GM21786 (cell line): ENCODE data around the gene ITGAV.

ENCODE experiments used
- ATAC-seq: cut with Tn5 transposase; IDR thresholded peaks from one replicate; pipeline ENCODE4 v1.9.1; 2021; ENCODE audit not compliant: unreplicated experiment

Gene ITGAV

DNA sequence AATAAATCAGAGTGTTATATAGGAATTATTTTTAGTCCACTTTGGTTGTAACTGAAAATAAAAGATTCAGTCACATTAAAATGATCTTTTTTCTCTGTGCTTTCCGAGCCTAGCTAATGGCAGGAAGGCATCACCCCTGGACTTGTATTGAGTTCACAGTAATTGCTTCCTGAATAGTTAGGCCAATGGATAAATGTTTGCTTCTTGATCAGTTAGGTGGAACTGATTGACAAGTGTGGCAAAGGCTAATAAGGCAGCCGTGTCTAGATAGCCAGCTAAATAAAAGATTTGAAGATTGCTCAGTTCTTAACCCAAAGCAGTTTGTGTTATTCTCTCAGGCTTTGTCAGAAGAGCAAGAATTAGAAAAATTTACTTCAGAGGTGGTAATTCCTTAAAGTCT lies 124.8 kb downstream of the ITGAV start:
- ATAC-seq, result no peak

GRCh38 chr2:186716004-186716403 lies 126.1 kb downstream of the ITGAV start:
- ATAC-seq, result no peak

- ATAC-seq, result no peak
These were observed 127.0 kb downstream of the ITGAV start for GRCh38 chr2:186716899-186717298.

GRCh38 chr2:186717320-186718007 lies 127.6 kb downstream of the ITGAV start:
- ATAC-seq, result no peak

- ATAC-seq, result no peak
These were observed 128.3 kb downstream of the ITGAV start for GRCh38 chr2:186718122-186718521.

- ATAC-seq, result no peak
These were observed 129.0 kb downstream of the ITGAV start for GRCh38 chr2:186718903-186719302.

GRCh38 chr2:186721956-186722355 lies 132.1 kb downstream of the ITGAV start:
- no peak for ATAC-seq

GRCh38 chr2:186724736-186725135 lies 134.9 kb downstream of the ITGAV start:
- no peak for ATAC-seq

- ATAC-seq, result no peak
These were observed 135.9 kb downstream of the ITGAV start for GRCh38 chr2:186725783-186726182.

GRCh38 chr2:186726938-186727337 lies 137.1 kb downstream of the ITGAV start:
- no peak for ATAC-seq

- no peak for ATAC-seq
These were observed 138.8 kb downstream of the ITGAV start for GRCh38 chr2:186728631-186729030.
